DOHH2 (cell line): ENCODE results near the gene RYR2.

ENCODE experiments used
- CTCF ChIP-seq: fragments of 200-600 bp; sonication (generic); IDR thresholded peaks from one replicate; pipeline ENCODE4 v1.5.1; 2014; ENCODE audit warnings: antibody characterized with exemption, mild to moderate bottlenecking, low read depth, low read length; ENCODE audit not compliant: poor library complexity, severe bottlenecking
- EZH2phosphoT487 ChIP-seq: fragments of 200-600 bp; sonication (generic); IDR thresholded peaks from 2 replicates; pipeline ENCODE4 v1.6.1; 2017; ENCODE audit warnings: borderline replicate concordance, mild to moderate bottlenecking, antibody characterized with exemption, low read length, moderate library complexity, mixed read lengths

DNA sequence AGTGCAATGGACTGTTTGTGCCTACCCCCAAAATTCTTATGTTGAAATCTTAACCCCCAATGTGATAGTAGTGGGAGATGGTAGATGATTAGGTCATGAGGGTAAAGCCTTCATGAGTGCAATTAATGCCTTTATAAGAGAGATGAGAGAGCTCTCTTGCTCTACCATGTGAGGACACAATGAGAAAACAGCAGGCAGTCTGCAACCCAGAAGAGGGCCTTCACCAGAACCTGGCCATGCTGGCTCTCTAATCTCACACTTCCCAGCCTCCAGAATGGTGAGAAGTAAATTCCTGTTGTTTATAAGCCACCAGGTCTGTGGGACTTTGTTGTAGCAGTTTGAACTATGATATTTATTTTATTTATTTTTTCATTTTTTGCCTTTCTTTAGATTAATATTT lies 21.0 kb downstream of the RYR2 start:
- no peak for TF ChIP-seq CTCF
- TF ChIP-seq EZH2phosphoT487, result no peak
